ENCODE data around the gene RBM38. TPM values are rescaled to one million over a fixed set of nuclear protein-coding genes. Genes with fewer than 3 reads are reported as not detected.

The RBM38 gene
- total and polyA plus RNA-seq, 2 of the 13 experiments (the other 11 are each of a cell fraction or from before 2014, with no cell fraction given) = 24.2 to 34.2 TPM

GRCh38 chr20:57428324-57429158 lies 37.3 kb downstream of the RBM38 start (continued):
- peak; percentile 80 for TF ChIP-seq ARID5B (CRISPR knock-in tag; IDR thresholded peaks at IDR 0.05)
- TF ChIP-seq, protein P1, sequence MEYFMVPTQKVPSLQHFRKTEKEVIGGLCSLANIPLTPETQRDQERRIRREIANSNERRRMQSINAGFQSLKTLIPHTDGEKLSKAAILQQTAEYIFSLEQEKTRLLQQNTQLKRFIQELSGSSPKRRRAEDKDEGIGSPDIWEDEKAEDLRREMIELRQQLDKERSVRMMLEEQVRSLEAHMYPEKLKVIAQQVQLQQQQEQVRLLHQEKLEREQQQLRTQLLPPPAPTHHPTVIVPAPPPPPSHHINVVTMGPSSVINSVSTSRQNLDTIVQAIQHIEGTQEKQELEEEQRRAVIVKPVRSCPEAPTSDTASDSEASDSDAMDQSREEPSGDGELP (IDR thresholded peaks at IDR 0.05; ENCODE audit: borderline replicate concordance, low read depth) = no peak
- TF ChIP-seq, protein P2, sequence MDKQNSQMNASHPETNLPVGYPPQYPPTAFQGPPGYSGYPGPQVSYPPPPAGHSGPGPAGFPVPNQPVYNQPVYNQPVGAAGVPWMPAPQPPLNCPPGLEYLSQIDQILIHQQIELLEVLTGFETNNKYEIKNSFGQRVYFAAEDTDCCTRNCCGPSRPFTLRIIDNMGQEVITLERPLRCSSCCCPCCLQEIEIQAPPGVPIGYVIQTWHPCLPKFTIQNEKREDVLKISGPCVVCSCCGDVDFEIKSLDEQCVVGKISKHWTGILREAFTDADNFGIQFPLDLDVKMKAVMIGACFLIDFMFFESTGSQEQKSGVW (CRISPR knock-in tag; IDR thresholded peaks at IDR 0.05; ENCODE audit: borderline replicate concordance) = no peak
- TF ChIP-seq NR1H2 (CRISPR knock-in tag; IDR thresholded peaks at IDR 0.05; ENCODE audit: borderline replicate concordance, low read depth) = no peak
- no peak for TF ChIP-seq ZNF564 (CRISPR knock-in tag; IDR thresholded peaks at IDR 0.05)
- TF ChIP-seq NR2F1 (CRISPR knock-in tag; IDR thresholded peaks at IDR 0.05) = peak; percentile 73 to 81
- no peak for TF ChIP-seq ISL2 (CRISPR knock-in tag; IDR thresholded peaks at IDR 0.05)
- no peak for TF ChIP-seq CSRNP2 (CRISPR knock-in tag; conservative IDR thresholded peaks at IDR 0.05; ENCODE audit: low read depth)
- TF ChIP-seq GPN1 (CRISPR knock-in tag; IDR thresholded peaks at IDR 0.05; ENCODE audit: borderline replicate concordance) = no peak
- TF ChIP-seq TEAD2 (CRISPR knock-in tag; IDR thresholded peaks at IDR 0.05) = no peak
- TF ChIP-seq ZNF556 (CRISPR knock-in tag; IDR thresholded peaks at IDR 0.05; ENCODE audit: borderline replicate concordance) = no peak; the same call in 1 of the 2 replicates
- TF ChIP-seq RORA (CRISPR knock-in tag; IDR thresholded peaks at IDR 0.05) = no peak
- TF ChIP-seq RXRB (CRISPR knock-in tag; IDR thresholded peaks at IDR 0.05; ENCODE audit: borderline replicate concordance) = peak; percentile 47; the same call in 1 of the 2 replicates
- TF ChIP-seq ZBTB44 (CRISPR knock-in tag; IDR thresholded peaks at IDR 0.05) = no peak
- TF ChIP-seq FOXP4 (CRISPR knock-in tag; IDR thresholded peaks at IDR 0.05) = no peak
- TF ChIP-seq SPEN (CRISPR knock-in tag; IDR thresholded peaks at IDR 0.05; ENCODE audit: low read depth) = peak; percentile 42; the same call in 1 of the 2 replicates
- TF ChIP-seq TCF7L2 (IDR thresholded peaks at IDR 0.05; ENCODE audit: low read depth, low read length) = no peak
